Endothelial cell (in vitro differentiated cells): ENCODE data around the gene PRKACA. TPM values are rescaled to one million over a fixed set of nuclear protein-coding genes. Genes with fewer than 3 reads are reported as not detected.
A peak's percentile ranks its signal among the peaks of the same experiment; 100 is the strongest.

ENCODE experiments used
- DNase-seq: peaks from one replicate; pipeline ENCODE4 v3.0.0; 2021; ENCODE audit warnings: low spot score
- H3K27ac Mint-ChIP-seq: one replicate; pipeline ENCODE4 v1.8.0; 2021; ENCODE audit warnings: mixed read lengths, inconsistent platforms; ENCODE audit not compliant: unreplicated experiment
- H3K27me3 Mint-ChIP-seq: one replicate; pipeline ENCODE4 v1.8.0; 2021; ENCODE audit warnings: mild to moderate bottlenecking, moderate library complexity, mixed read lengths, inconsistent platforms; ENCODE audit not compliant: unreplicated experiment
- H3K36me3 Mint-ChIP-seq: one replicate; pipeline ENCODE4 v1.8.0; 2021; ENCODE audit warnings: mild to moderate bottlenecking, low read depth, mixed read lengths, inconsistent platforms; ENCODE audit not compliant: unreplicated experiment
- H3K4me1 Mint-ChIP-seq: one replicate; pipeline ENCODE4 v1.8.0; 2021; ENCODE audit warnings: mild to moderate bottlenecking, mixed read lengths, inconsistent platforms; ENCODE audit not compliant: unreplicated experiment
- H3K4me3 Mint-ChIP-seq: one replicate; pipeline ENCODE4 v1.8.0; 2021; ENCODE audit warnings: mild to moderate bottlenecking, mixed read lengths, inconsistent platforms; ENCODE audit not compliant: unreplicated experiment
- H3K9me3 Mint-ChIP-seq: one replicate; pipeline ENCODE4 v1.8.0; 2021; ENCODE audit warnings: mixed read lengths, inconsistent platforms; ENCODE audit not compliant: unreplicated experiment
- total RNA-seq: library from RNA; stranded (reverse); fragmentation: NEBNext Ultra II Directional; extraction: Animal tissue kit (Norgen Biotek cat#: 25700); gene quantifications from one replicate; pipeline ENCODE4 v1.2.1, GENCODE V29; 2021; ENCODE audit not compliant: unreplicated experiment
- TF ChIP-seq, protein P1 (sequence below): fragments of 200-600 bp; sonication (generic); IDR thresholded peaks from one replicate; pipeline ENCODE4 v1.5.0; 2021; ENCODE audit warnings: antibody characterized with exemption; ENCODE audit not compliant: unreplicated experiment

PRKACA gene
- total RNA-seq, 1 donor from 2014 or later, result 122 TPM

DNA sequence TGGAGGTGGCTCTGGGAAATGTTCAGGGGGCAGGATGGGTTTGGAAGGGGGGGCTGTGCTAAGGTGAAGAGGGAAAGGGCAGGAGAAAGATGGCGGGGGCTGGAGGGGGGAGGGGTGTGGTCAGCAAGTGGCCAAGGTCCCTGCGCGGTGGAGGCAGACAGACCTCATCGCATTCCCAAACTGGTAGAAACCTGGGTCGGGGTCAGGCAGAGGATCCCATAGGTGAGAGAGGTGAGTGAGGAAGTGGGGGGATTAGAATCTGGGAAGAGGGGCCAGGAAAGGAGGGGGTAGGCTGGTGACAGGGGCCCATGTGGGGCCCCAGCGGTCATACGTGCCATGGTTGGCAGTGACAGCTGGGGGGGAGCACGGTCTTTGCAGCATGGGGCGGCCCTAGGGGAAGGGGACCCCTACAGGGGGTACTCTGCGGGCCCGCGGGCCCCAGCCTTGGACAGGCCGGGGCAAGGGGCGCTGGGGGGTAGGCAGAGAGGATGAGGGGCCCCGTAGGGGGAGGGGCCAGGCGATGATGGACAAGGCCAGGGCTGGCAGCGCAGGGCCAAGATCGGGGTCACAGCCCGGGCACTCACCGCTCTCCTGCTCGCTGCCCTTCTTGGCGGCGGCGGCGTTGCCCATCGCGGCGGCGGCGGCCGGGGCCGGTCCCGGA lies 514 bp downstream of the PRKACA start:
- Mint-ChIP-seq H3K9me3 (no peaks in the 10 kb centered on the region), H3K27ac (peak overlapping the region; percentile 82), H3K27me3 (peaks cover 10% of the 10 kb centered on the region), H3K4me1 (peaks cover 49% of the 10 kb centered on the region), H3K4me3 (peak overlapping the region; percentile 95), H3K36me3 (peaks cover 9% of the 10 kb centered on the region)
- TF ChIP-seq, protein P1, sequence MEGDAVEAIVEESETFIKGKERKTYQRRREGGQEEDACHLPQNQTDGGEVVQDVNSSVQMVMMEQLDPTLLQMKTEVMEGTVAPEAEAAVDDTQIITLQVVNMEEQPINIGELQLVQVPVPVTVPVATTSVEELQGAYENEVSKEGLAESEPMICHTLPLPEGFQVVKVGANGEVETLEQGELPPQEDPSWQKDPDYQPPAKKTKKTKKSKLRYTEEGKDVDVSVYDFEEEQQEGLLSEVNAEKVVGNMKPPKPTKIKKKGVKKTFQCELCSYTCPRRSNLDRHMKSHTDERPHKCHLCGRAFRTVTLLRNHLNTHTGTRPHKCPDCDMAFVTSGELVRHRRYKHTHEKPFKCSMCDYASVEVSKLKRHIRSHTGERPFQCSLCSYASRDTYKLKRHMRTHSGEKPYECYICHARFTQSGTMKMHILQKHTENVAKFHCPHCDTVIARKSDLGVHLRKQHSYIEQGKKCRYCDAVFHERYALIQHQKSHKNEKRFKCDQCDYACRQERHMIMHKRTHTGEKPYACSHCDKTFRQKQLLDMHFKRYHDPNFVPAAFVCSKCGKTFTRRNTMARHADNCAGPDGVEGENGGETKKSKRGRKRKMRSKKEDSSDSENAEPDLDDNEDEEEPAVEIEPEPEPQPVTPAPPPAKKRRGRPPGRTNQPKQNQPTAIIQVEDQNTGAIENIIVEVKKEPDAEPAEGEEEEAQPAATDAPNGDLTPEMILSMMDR, result no peak
- DNase-seq, result no peak

DNA sequence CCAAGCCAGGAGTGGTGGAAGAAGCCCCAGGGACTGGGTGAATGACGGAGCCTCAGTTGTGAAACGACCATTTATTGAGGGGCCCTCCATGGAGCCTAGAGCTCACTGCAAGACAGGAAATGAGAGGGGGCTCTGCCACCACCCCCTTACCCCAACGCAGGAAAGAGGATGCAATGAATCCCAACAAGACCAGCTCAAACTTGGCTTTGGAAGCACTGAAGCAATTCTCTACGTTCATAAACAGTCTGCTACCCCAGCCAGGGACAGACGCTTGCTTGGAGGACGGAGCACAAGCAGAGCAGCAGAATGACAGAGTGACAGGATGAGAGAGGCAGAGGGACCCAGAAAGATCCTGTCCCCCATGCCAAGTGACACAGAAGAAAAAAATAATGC lies 1.0 kb downstream of the PRKACA start:
- Mint-ChIP-seq H3K4me3 (peak overlapping the region; percentile 95), H3K36me3 (peaks cover 9% of the 10 kb centered on the region), H3K4me1 (peaks cover 49% of the 10 kb centered on the region), H3K27ac (peak overlapping the region; percentile 82), H3K27me3 (peaks cover 10% of the 10 kb centered on the region), H3K9me3 (no peaks in the 10 kb centered on the region)
- TF ChIP-seq, protein P1, result no peak
- no peak for DNase-seq

DNA sequence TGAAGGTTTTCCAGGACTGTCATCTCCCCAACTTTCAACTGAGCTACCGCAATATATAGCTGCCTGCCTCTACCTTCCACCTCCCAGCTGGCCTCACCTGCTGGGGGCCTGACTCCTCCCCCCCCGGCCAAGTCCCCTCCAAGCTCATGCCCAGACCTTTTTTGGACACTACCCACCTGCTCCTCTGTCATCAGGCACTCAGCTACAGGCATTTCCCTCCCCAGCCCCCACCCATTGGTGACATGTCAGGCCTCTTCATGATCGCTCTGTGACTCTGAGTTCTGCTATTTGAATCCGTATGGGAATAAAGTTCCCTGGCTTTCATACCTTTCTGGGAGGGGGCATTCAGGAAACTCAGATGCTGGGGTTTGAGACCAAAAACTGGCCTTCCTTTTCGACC lies 1.8 kb downstream of the PRKACA start:
- H3K4me1 Mint-ChIP-seq, result peaks cover 49% of the 10 kb centered on the region
- H3K27ac Mint-ChIP-seq, result no peak overlapping the region
- TF ChIP-seq, protein P1, result no peak
- H3K36me3 Mint-ChIP-seq, result peaks cover 9% of the 10 kb centered on the region
- peak overlapping the region; percentile 95 for H3K4me3 Mint-ChIP-seq
- H3K27me3 Mint-ChIP-seq, result peaks cover 12% of the 10 kb centered on the region
- H3K9me3 Mint-ChIP-seq, result no peaks in the 10 kb centered on the region
- DNase-seq, result no peak

DNA sequence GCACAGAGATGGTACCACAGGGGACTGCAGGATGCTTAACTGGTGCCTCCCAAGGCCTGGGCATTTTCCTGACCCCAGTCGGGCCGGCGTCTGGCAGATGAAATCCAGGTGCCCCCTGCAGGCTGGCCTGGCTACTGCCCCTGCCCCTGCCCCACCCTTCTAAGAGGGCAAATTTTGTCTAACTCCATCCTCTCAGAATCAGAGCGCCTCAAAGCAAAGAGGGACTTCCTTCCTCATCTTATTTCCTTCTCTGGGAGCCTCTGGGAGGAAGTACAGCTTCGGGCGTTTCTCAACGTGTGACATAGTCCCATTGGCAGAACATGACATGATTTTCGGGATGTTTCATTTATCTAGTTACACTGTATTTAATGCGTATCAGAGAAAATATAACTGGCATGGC lies 2.7 kb downstream of the PRKACA start:
- H3K27me3 Mint-ChIP-seq, result peaks cover 12% of the 10 kb centered on the region
- H3K9me3 Mint-ChIP-seq, result no peaks in the 10 kb centered on the region
- TF ChIP-seq, protein P1, result peak; percentile 56
- no peak overlapping the region for H3K4me3 Mint-ChIP-seq
- peaks cover 47% of the 10 kb centered on the region for H3K4me1 Mint-ChIP-seq
- no peak overlapping the region for H3K27ac Mint-ChIP-seq
- peak; percentile 72 for DNase-seq
- peaks cover 9% of the 10 kb centered on the region for H3K36me3 Mint-ChIP-seq

DNA sequence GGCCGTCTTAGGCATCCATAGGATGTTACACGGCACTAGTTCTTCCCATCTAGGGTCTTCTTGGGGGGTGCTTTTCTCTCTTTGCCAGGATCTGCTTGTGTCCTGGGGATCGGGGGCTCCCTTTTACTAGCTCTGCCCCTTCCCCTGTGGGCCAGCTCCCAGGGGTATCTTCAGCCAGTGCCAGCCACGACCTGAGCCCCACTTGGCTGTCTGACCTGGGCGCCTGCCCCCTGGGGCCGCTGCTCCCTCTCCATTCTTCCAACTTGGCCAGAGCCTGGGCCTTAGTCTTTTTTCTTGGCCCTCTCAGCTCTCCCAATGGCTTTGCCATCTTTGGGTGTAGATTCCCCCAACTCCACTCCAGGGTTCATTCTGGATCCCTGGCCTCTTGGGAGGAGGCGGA lies 3.1 kb downstream of the PRKACA start:
- peaks cover 9% of the 10 kb centered on the region for H3K36me3 Mint-ChIP-seq
- no peaks in the 10 kb centered on the region for H3K9me3 Mint-ChIP-seq
- no peak for DNase-seq
- H3K4me3 Mint-ChIP-seq, result no peak overlapping the region
- TF ChIP-seq, protein P1, result no peak
- H3K27me3 Mint-ChIP-seq, result peaks cover 12% of the 10 kb centered on the region
- peaks cover 45% of the 10 kb centered on the region for H3K4me1 Mint-ChIP-seq
- no peak overlapping the region for H3K27ac Mint-ChIP-seq
